Measurements from ENCODE around the gene ALG11. TPM values are rescaled to one million over a fixed set of nuclear protein-coding genes. Genes with fewer than 3 reads are reported as not detected.
"Not testable (repeated sequence)": the region's sequence is repeated elsewhere in the genome, so short reads cannot be mapped to it uniquely, and the experiment has no call there.

The ALG11 gene
- total RNA-seq, 4 donors from 2014 or later = 7.4 to 23.7 (median 13.2) TPM

DNA sequence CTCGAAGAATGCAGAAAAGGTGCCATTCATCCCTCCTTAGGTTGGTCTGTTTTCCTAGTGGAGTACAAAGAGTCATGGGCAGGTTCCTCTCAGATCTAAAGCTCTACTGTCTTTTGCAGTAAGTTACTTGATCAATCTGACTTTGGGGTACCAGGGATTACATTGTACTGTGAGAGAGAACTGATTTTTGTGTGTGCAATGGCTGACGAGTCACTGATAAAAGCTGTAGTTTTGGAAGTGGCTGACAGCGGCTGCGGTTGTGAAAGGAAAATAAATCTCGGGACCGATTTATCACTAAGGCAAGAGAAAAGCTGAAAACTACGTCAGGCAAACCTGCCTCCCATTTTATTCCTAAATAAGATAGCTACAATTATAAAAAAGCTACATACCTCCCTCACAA, 39.2 kb downstream of the ALG11 start:
- Histone ChIP-seq H3K27me3 (no peaks in the 10 kb centered on the region), H3K27ac (no peak overlapping the region), H3K4me3 (no peak overlapping the region), H3K9me3 (no peaks in the 10 kb centered on the region), H3K4me1 (no peaks in the 10 kb centered on the region), H3K36me3 (no peaks in the 10 kb centered on the region)
- DNase-seq (ENCODE audit: low spot score in 2 of 2) = no peak
- 59% methylated on average over 7 of the region's 7 CpGs for WGBS
- TF ChIP-seq POLR2A (IDR thresholded peaks at IDR 0.05) (no peak), EP300 (IDR thresholded peaks at IDR 0.05) (no peak), POLR2AphosphoS5 (IDR thresholded peaks at IDR 0.05) (no peak)
- TF ChIP-seq, protein P1, sequence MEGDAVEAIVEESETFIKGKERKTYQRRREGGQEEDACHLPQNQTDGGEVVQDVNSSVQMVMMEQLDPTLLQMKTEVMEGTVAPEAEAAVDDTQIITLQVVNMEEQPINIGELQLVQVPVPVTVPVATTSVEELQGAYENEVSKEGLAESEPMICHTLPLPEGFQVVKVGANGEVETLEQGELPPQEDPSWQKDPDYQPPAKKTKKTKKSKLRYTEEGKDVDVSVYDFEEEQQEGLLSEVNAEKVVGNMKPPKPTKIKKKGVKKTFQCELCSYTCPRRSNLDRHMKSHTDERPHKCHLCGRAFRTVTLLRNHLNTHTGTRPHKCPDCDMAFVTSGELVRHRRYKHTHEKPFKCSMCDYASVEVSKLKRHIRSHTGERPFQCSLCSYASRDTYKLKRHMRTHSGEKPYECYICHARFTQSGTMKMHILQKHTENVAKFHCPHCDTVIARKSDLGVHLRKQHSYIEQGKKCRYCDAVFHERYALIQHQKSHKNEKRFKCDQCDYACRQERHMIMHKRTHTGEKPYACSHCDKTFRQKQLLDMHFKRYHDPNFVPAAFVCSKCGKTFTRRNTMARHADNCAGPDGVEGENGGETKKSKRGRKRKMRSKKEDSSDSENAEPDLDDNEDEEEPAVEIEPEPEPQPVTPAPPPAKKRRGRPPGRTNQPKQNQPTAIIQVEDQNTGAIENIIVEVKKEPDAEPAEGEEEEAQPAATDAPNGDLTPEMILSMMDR (IDR thresholded peaks at IDR 0.05) = no peak

DNA sequence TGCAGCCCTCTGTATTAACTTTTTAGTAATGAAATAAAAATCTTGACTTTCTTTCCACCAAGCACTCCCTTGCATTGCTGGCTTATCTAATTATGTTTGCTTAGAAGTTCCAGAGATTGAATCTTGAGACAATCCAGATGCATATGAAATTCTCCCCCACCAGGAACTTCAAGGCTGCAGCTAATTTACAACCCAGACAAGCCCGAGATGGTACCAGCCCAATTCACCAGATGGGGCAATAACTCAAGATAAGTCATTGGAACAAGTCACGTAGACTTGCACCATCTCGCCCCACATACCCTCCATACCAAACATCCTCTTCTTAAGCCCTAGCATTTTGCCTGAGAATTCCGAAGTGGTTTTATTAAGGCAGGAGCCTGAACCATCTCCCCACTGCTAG, 41.3 kb downstream of the ALG11 start:
- no peak for TF ChIP-seq POLR2A (IDR thresholded peaks at IDR 0.05)
- TF ChIP-seq EP300 (IDR thresholded peaks at IDR 0.05) = no peak
- TF ChIP-seq POLR2AphosphoS5 (IDR thresholded peaks at IDR 0.05) = no peak
- TF ChIP-seq, protein P1 (IDR thresholded peaks at IDR 0.05) = no peak
- Histone ChIP-seq H3K4me1 (no peaks in the 10 kb centered on the region), H3K27me3 (no peaks in the 10 kb centered on the region), H3K4me3 (no peak overlapping the region), H3K27ac (no peak overlapping the region), H3K36me3 (no peaks in the 10 kb centered on the region), H3K9me3 (no peaks in the 10 kb centered on the region)
- no peak for DNase-seq (ENCODE audit: low spot score in 2 of 2)
- WGBS = 20% methylated on average over 4 of the region's 4 CpGs

DNA sequence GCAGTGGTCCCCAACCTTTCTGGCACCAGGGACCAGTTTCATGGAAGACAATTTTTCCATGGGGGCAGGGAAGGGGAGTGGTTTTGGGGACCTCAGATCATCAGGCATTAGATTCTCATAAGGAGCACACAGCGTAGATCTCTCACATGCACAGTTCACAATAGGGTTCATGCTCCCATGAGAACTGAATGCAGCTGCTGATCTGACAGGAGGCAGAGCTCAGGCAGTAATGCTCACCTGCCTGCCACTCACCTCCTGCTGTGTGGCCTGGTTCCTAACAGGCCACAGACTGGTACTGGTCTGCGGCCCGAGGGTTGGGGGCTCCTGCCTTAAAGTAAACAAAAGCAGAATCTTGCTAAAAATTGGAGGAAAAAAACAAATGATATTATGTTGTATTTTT, 48.9 kb downstream of the ALG11 start:
- H3K9me3 ChIP-seq; H3K4me1 ChIP-seq; H3K27ac ChIP-seq; H3K4me3 ChIP-seq; DNase-seq (ENCODE audit: low spot score in 2 of 2); H3K36me3 ChIP-seq; H3K27me3 ChIP-seq: not testable (repeated sequence)
- WGBS = 76% methylated on average over 3 of the region's 3 CpGs

DNA sequence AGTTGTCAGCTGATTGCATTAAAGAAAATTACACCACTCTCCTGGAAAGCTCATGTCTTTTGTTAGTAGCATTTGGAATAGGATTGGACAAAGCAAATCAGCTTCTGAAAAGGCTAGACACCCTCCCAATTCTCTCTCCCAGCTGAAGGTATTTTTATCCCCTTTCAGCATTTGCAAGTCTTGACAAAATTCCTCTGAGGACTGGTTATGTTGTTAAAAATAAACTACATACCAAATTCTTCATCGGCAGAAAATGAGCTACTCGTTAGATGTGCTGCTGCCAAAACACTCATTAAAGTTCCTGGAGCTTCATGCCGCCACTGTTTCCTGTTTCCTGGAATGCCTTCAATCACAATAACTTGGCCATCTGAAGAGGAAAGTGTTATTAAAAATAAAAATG, 49.4 kb downstream of the ALG11 start:
- Histone ChIP-seq H3K27me3 (no peaks in the 10 kb centered on the region), H3K4me3 (no peak overlapping the region), H3K36me3 (no peaks in the 10 kb centered on the region), H3K9me3 (no peaks in the 10 kb centered on the region), H3K27ac (no peak overlapping the region), H3K4me1 (no peaks in the 10 kb centered on the region)
- WGBS = 11% methylated on average over 3 of the region's 3 CpGs
- no peak for TF ChIP-seq POLR2AphosphoS5 (IDR thresholded peaks at IDR 0.05)
- TF ChIP-seq, protein P1 (IDR thresholded peaks at IDR 0.05) = no peak
- no peak for TF ChIP-seq POLR2A (IDR thresholded peaks at IDR 0.05)
- no peak for TF ChIP-seq EP300 (IDR thresholded peaks at IDR 0.05)
- DNase-seq (ENCODE audit: low spot score in 2 of 2) = no peak

DNA sequence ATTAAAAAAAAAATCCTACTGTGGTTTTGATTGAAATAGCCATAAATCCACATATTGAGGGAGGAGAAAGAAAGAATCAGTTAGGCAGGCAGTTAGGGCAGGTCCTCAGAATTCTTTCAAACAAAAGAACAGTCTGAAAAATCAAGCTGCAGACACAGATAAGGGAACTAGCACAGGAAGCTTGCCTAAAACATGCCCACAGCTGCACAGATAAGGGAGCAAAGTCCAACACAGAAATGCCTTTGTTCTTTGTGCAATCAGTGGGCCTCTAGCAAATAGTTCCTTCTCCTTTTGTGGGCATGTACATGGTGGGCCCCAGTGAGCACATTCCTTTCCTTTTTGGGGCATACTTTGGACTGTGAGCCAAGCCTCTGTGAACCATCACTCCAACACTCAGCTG, 55.0 kb downstream of the ALG11 start:
- TF ChIP-seq EP300 (IDR thresholded peaks at IDR 0.05) (no peak), POLR2A (IDR thresholded peaks at IDR 0.05) (no peak), POLR2AphosphoS5 (IDR thresholded peaks at IDR 0.05) (no peak)
- TF ChIP-seq, protein P1 (IDR thresholded peaks at IDR 0.05) = no peak
- H3K4me3 ChIP-seq = no peak overlapping the region
- H3K9me3 ChIP-seq = peaks cover 13% of the 10 kb centered on the region
- no peaks in the 10 kb centered on the region for H3K27me3 ChIP-seq
- H3K27ac ChIP-seq = no peak overlapping the region
- no peak for DNase-seq (ENCODE audit: low spot score in 2 of 2)
- no peaks in the 10 kb centered on the region for H3K36me3 ChIP-seq
- no peaks in the 10 kb centered on the region for H3K4me1 ChIP-seq

DNA sequence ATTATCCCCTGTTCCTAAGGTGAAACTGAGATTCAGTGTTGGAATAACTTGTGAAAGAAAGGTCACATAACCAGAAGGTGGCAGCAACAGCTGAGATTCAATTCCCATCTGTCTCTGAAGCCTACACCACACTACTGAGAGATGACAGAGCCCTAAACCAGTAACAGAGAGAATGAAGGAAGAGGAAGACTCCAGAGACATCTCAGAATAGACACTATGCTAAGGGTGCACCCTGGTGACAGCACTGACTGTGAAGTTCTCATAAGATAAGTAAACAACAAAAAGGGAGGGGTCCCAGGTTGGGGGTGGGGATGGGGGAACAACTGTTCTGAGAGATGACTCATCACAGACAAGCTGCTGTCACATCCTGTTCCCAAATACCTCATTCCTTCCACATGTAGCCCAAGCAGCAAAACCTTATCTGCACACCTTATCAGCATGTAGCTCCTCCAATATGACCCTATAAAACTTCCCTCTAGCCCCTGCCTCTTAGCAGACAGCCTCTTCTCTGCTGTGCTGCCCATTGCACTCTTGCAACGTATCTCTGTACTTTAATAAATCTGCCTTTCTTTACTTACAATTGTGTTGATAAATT, 58.8 kb downstream of the ALG11 start:
- Histone ChIP-seq H3K27ac (no peak overlapping the region), H3K27me3 (no peaks in the 10 kb centered on the region), H3K36me3 (no peaks in the 10 kb centered on the region), H3K4me1 (no peaks in the 10 kb centered on the region), H3K4me3 (no peak overlapping the region), H3K9me3 (peaks cover 13% of the 10 kb centered on the region)
- 91% methylated on average over 1 of the region's 1 CpG for WGBS
- DNase-seq (ENCODE audit: low spot score in 2 of 2) = no peak
- TF ChIP-seq POLR2AphosphoS5 (IDR thresholded peaks at IDR 0.05) = no peak
- TF ChIP-seq EP300 (IDR thresholded peaks at IDR 0.05) = no peak
- TF ChIP-seq, protein P1 (IDR thresholded peaks at IDR 0.05) = no peak
- no peak for TF ChIP-seq POLR2A (IDR thresholded peaks at IDR 0.05)

Measured in suprapubic skin (tissue), 4 donors.